ENCODE data around the gene FOXA3.

The FOXA3 gene

DNA sequence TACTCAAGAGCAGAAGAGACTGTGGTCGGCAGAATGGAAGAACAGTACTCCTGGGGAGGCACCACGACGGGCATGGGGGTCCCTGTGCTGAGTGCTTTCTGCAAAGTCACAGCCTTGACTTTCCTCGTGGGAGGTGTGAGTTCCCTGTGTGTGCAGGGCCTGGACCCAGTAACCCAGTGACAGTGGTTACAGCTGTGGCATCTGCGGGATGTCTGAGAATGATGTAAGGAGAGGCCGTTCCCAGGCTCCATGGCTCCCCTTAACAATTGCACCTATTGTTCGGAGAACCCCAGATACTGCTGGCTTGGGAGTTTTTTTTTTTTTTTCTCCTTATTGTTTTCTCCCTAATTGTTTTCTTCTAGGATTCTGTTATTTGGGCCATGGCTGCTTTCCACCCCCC lies 55.6 kb downstream of the FOXA3 start:
- no peak for DNase-seq (ENCODE audit: low read depth in 2 of 2)

DNA sequence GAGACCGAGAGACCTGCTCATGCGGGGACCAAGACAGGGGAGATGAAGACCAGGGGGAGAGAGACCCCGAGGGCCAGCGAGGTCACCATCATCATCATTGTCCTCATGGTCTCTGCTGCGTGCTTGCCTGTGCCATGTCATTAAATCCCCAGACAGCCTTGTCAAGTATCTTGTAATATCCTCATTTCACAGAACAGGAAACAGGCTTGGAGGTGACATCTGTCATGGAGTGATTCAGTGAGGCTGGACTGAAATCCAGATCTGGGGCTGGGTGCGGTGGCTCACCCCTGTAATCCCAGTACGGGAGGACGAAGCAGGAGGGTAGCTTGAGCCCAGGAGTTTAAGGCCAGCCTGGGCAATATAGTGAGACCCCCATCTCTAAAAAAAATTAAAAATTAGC lies 56.3 kb downstream of the FOXA3 start:
- DNase-seq (ENCODE audit: low read depth in 2 of 2) = no peak

DNA sequence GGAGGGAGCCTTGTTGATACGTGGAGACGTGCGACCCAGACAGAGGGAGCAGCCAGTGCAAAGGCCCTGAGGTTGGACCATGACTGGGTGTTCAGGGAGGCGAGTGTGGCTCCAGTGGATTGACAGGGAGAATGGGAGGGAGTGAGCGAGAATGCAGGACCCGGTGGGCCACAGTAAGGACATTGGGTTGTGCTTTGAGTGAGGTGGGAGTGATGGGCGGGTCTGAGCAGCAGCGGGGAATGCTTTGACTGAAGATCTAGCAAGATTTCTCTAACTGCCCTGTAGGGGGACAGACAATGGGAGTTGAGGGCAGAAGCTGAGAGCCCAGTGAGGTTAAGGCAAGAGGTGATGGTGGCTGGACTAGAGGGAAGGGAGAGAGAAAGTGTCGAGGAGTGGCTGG lies 58.2 kb downstream of the FOXA3 start:
- no peak for DNase-seq (ENCODE audit: low read depth in 2 of 2)

Data from stimulated activated CD4-positive, alpha-beta T cell treated with anti-CD3 and anti-CD28 coated beads, Interleukin-1b, Interleukin-23, amount 100 ng/mL, for 1 hour (primary cell).